ENCODE measurements around the gene STRADA. TPM values are rescaled to one million over a fixed set of nuclear protein-coding genes. Genes with fewer than 3 reads are reported as not detected.

Gene STRADA
- total and polyA plus RNA-seq, 2 of the 8 experiments (the other 6 are each of a cell fraction or from before 2014, with no cell fraction given) = 35.6 to 43.3 TPM

GRCh38 chr17:63709110-63709509, 32.5 kb downstream of the STRADA start:
- H3K18ac ChIP-seq (ENCODE audit: extremely low read depth, low read length) = no peak overlapping the region
- no peak overlapping the region for H2BK120ac ChIP-seq (replicated peaks; ENCODE audit: low read depth, low read length)
- no peak overlapping the region for H2BK15ac ChIP-seq (ENCODE audit: low read length)
- H3K4me3 ChIP-seq (ENCODE audit: extremely low read depth in 1 of 4, insufficient read depth in 2 of 4, low read depth in 3 of 4, low read length in 4 of 4) = no peak overlapping the region
- no peak overlapping the region for H3K23ac ChIP-seq (ENCODE audit: insufficient read length)
- peaks cover 0 to 5% of the 10 kb centered on the region in 2 experiments for H4K20me1 ChIP-seq (replicated peaks in 1 of 2; ENCODE audit: control insufficient read depth in 1 of 2, insufficient read depth in 2 of 2, low read length in 2 of 2)
- ChIA-PET POLR2A (ENCODE audit: partially characterized antibody) (interaction anchor here (1.3 to 2.4 kb wide), 4 partner anchors 8 to 118 kb away, joined by 3 to 21 read pairs (median 6); partner anchors contain the start of gene LIMD2), CTCF (ENCODE audit: partially characterized antibody) (interaction anchor here (0.7 to 7.0 kb wide), 4 partner anchors 8 to 89 kb away, joined by 3 to 65 read pairs (median 18); partner anchors contain the start of gene LIMD2)
- no peak overlapping the region for H2BK5ac ChIP-seq (ENCODE audit: low read depth, low read length)
- no peak for FAIRE-seq
- 94% methylated on average over 6 of the region's 6 CpGs; no CpG with 5 or more reads in 1 of the 2 experiments for WGBS, 2 experiments (ENCODE audit: extremely low coverage in 1 of 2, insufficient coverage in 1 of 2, insufficient read length in 1 of 2, insufficient replicate concordance in 2 of 2, low coverage in 1 of 2, low lambda C conversion rate in 2 of 2, missing lambda C conversion rate in 1 of 2)
- H3K23me2 ChIP-seq (ENCODE audit: low read depth, low read length) = no peaks in the 10 kb centered on the region
- H2AK5ac ChIP-seq (ENCODE audit: low read depth, low read length) = no peak overlapping the region
- H3K4me2 ChIP-seq (ENCODE audit: insufficient read depth in 1 of 2, low read depth in 2 of 2, low read length in 2 of 2) = no peak overlapping the region
- DNase-seq (ENCODE audit: low read depth in 1 of 2, low spot score in 2 of 2) = no peak
- H3K9ac ChIP-seq (replicated peaks in 1 of 4; ENCODE audit: extremely low read depth in 1 of 4, low read depth in 3 of 4, low read length in 3 of 4) = no peak overlapping the region
- no peak overlapping the region for H3K14ac ChIP-seq (ENCODE audit: insufficient read length)
- H3K79me1 ChIP-seq (ENCODE audit: low read depth, low read length) = 0 out of 2 replicates have a peak, but pooled peaks cover 2% of the 10 kb centered on the region
- H3K27me3 ChIP-seq (replicated peaks in 1 of 4; ENCODE audit: control insufficient read depth in 3 of 4, extremely low read depth in 1 of 4, insufficient read depth in 3 of 4, low read length in 3 of 4) = no peaks in the 10 kb centered on the region
- H3K4ac ChIP-seq (replicated peaks; ENCODE audit: insufficient read length, low read depth, low read length) = no peak overlapping the region
- no peak overlapping the region for H4K5ac ChIP-seq (ENCODE audit: insufficient read length, low read depth, low read length)
- H3K4me1 ChIP-seq (replicated peaks in 1 of 4; ENCODE audit: control insufficient read depth in 3 of 4, insufficient read depth in 4 of 4, low read length in 3 of 4) = no peaks in the 10 kb centered on the region
- H2AFZ ChIP-seq (ENCODE audit: low read length) = no peak overlapping the region
- peaks cover 6 to 16% (median 11%) of the 10 kb centered on the region in 4 experiments; a peak in 7 of 8 replicates for H3K36me3 ChIP-seq (ENCODE audit: control insufficient read depth in 2 of 4, insufficient read depth in 4 of 4, low read length in 3 of 4)
- H3K56ac ChIP-seq (replicated peaks; ENCODE audit: insufficient read length, low read depth, low read length) = no peak overlapping the region
- no peak overlapping the region for H3K27ac ChIP-seq (ENCODE audit: low read depth, low read length)
- no peaks in the 10 kb centered on the region for H3K9me3 ChIP-seq (ENCODE audit: insufficient read depth in 2 of 2, low read depth in 1 of 2, low read length in 1 of 2)
- no peak overlapping the region for H2BK12ac ChIP-seq (ENCODE audit: low read depth, low read length)
- H4K8ac ChIP-seq (ENCODE audit: extremely low read depth, insufficient read depth, low read length) = no peak overlapping the region
- no peak overlapping the region for H2BK20ac ChIP-seq (ENCODE audit: low read length)
- no peak overlapping the region for H4K91ac ChIP-seq (replicated peaks; ENCODE audit: insufficient read length, low read length)
- no peaks in the 10 kb centered on the region for H3K79me2 ChIP-seq (ENCODE audit: control insufficient read depth in 1 of 2, insufficient read depth in 2 of 2, low read length in 2 of 2)
- TF ChIP-seq TCF12 (IDR thresholded peaks at IDR 0.05; ENCODE audit: low read depth, low read length) = no peak
- no peak for TF ChIP-seq SRF (IDR thresholded peaks at IDR 0.05; ENCODE audit: low read depth, low read length)
- no peak for TF ChIP-seq RXRA (IDR thresholded peaks at IDR 0.05; ENCODE audit: insufficient read depth, low read depth, low read length)
- no peak for TF ChIP-seq FOSL1 (IDR thresholded peaks at IDR 0.05; ENCODE audit: insufficient read depth, low read depth, low read length)
- no peak for TF ChIP-seq E2F6 (IDR thresholded peaks at IDR 0.05)
- no peak for TF ChIP-seq JUND (IDR thresholded peaks at IDR 0.05; ENCODE audit: low read length)
- no peak for TF ChIP-seq MAFK (IDR thresholded peaks at IDR 0.05; ENCODE audit: low read depth, low read length)
- no peak for TF ChIP-seq ZNF274 (IDR thresholded peaks at IDR 0.05; ENCODE audit: borderline replicate concordance, extremely low read depth, low read length)
- TF ChIP-seq RNF2 (IDR thresholded peaks at IDR 0.05; ENCODE audit: borderline replicate concordance, low read depth, low read length, missing control alignments, poor library complexity, severe bottlenecking) = no peak
- TF ChIP-seq CTBP2 (IDR thresholded peaks at IDR 0.05; ENCODE audit: borderline replicate concordance, insufficient read depth, insufficient read length, low read length) = no peak
- no peak for TF ChIP-seq EP300 (IDR thresholded peaks at IDR 0.05; ENCODE audit: borderline replicate concordance in 1 of 2, low read depth in 2 of 2, low read length in 2 of 2)
- TF ChIP-seq SP1 (IDR thresholded peaks at IDR 0.05; ENCODE audit: low read depth, low read length) = no peak
- no peak for TF ChIP-seq YY1 (IDR thresholded peaks at IDR 0.05; ENCODE audit: low read depth, low read length)

Data from H1 (cell line).